H1 (cell line): ENCODE measurements around the gene AP5Z1. TPM values are rescaled to one million over a fixed set of nuclear protein-coding genes. Genes with fewer than 3 reads are reported as not detected.

Source experiments
- CTCF ChIA-PET: fragments of 300-600 bp; sonication (Branson Sonifier 250); formaldehyde crosslinking; loops from one replicate; lab custom pipeline; 2021; ENCODE audit not compliant: partially characterized antibody; lab: Charles Lee
- POLR2A ChIA-PET: fragments of 300-600 bp; sonication (Branson Sonifier 250); formaldehyde crosslinking; loops from one replicate; lab custom pipeline; 2021; ENCODE audit warnings: inconsistent platforms; ENCODE audit not compliant: partially characterized antibody; lab: Charles Lee
- DNase-seq, 2 experiments: peaks; one replicate each; pipeline versions ENCODE4 v3.0.0 to v3.0.0-alpha.2; 2010 to 2022; ENCODE audit warnings: low spot score in 2 of 2, low read depth in 1 of 2, mixed read lengths in 1 of 2
- FAIRE-seq: peaks from 2 replicates; lab custom pipeline; 2011; peaks lifted over from hg19 to GRCh38; lab: Jason Lieb, UNC
- H2AFZ ChIP-seq: 2 replicates; pipeline ENCODE4 v1.8.1; 2012; ENCODE audit warnings: low read length, inconsistent platforms
- H2AK5ac ChIP-seq: 2 replicates; pipeline ENCODE4 v1.6.1; 2013; ENCODE audit warnings: low read depth, low read length
- H2BK120ac ChIP-seq: replicated peaks from 2 replicates; pipeline ENCODE3; 2013; ENCODE audit warnings: low read depth, low read length, inconsistent platforms
- H2BK12ac ChIP-seq: 2 replicates; pipeline ENCODE4 v1.6.1; 2013; ENCODE audit warnings: low read depth, low read length
- H2BK15ac ChIP-seq: 2 replicates; pipeline ENCODE4 v1.6.1; 2013; ENCODE audit warnings: low read length
- H2BK20ac ChIP-seq: 2 replicates; pipeline ENCODE4 v1.6.1; 2013; ENCODE audit warnings: low read length
- H2BK5ac ChIP-seq: 2 replicates; pipeline ENCODE4 v1.6.1; 2013; ENCODE audit warnings: low read depth, low read length
- H3K14ac ChIP-seq: 2 replicates; pipeline ENCODE4 v1.6.1; 2013; ENCODE audit warnings: inconsistent platforms; ENCODE audit not compliant: insufficient read length
- H3K18ac ChIP-seq: 2 replicates; pipeline ENCODE4 v1.6.1; 2013; ENCODE audit warnings: low read length; ENCODE audit errors: extremely low read depth
- H3K23ac ChIP-seq: 2 replicates; pipeline ENCODE4 v1.6.1; 2013; ENCODE audit warnings: inconsistent platforms; ENCODE audit not compliant: insufficient read length
- H3K23me2 ChIP-seq: 2 replicates; pipeline ENCODE4 v1.6.1; 2013; ENCODE audit warnings: low read depth, low read length
- H3K27ac ChIP-seq: 2 replicates; pipeline ENCODE4 v1.6.1; 2011; ENCODE audit warnings: low read depth, low read length, inconsistent platforms
- H3K27me3 ChIP-seq, 4 experiments: replicated peaks in 1 of 4; 1 replicate in 1 of 4; 2 replicates in 3 of 4; pipeline versions ENCODE4 v1.6.1 to v1.8.1; 2011 to 2013; ENCODE audit warnings: low read length in 3 of 4, mild to moderate bottlenecking in 3 of 4, inconsistent platforms in 2 of 4, mixed read lengths in 2 of 4, moderate library complexity in 1 of 4; ENCODE audit not compliant: control insufficient read depth in 3 of 4, insufficient read depth in 3 of 4; ENCODE audit errors: extremely low read depth in 1 of 4
- H3K36me3 ChIP-seq, 4 experiments: 2 replicates each; pipeline versions ENCODE4 v1.6.1 to v1.8.1; 2011 to 2013; ENCODE audit warnings: mild to moderate bottlenecking in 4 of 4, low read length in 3 of 4, moderate library complexity in 2 of 4, control low read depth in 1 of 4, inconsistent platforms in 1 of 4; ENCODE audit not compliant: insufficient read depth in 4 of 4, control insufficient read depth in 2 of 4
- H3K4ac ChIP-seq: replicated peaks from 2 replicates; pipeline ENCODE3; 2013; ENCODE audit warnings: low read length, low read depth, mixed read lengths, inconsistent platforms; ENCODE audit not compliant: insufficient read length
- H3K4me1 ChIP-seq, 4 experiments: replicated peaks in 1 of 4; 1 replicate in 1 of 4; 2 replicates in 3 of 4; pipeline versions ENCODE4 v1.6.1 to v1.8.1; 2011 to 2013; ENCODE audit warnings: low read length in 3 of 4, inconsistent platforms in 2 of 4, mixed read lengths in 1 of 4; ENCODE audit not compliant: insufficient read depth in 4 of 4, control insufficient read depth in 3 of 4
- H3K4me2 ChIP-seq, 2 experiments: 2 replicates each; pipeline versions ENCODE4 v1.6.1 to v1.8.1; 2011 to 2013; ENCODE audit warnings: low read depth in 2 of 2, low read length in 2 of 2, control low read depth in 1 of 2, inconsistent platforms in 1 of 2, mild to moderate bottlenecking in 1 of 2; ENCODE audit not compliant: insufficient read depth in 1 of 2
- H3K4me3 ChIP-seq, 4 experiments: fragments of 200-600, 300-600 bp in 1 of 4; sonication (generic), shearing (Covaris generic), sonication (Bioruptor Twin) in 1 of 4; 2 replicates each; pipeline versions ENCODE4 v1.5.1 to v1.8.1; 2011 to 2016; ENCODE audit warnings: low read length in 4 of 4, low read depth in 3 of 4, control low read depth in 2 of 4, inconsistent platforms in 2 of 4, mild to moderate bottlenecking in 2 of 4, mixed read lengths in 1 of 4, moderate library complexity in 1 of 4; ENCODE audit not compliant: insufficient read depth in 2 of 4; ENCODE audit errors: extremely low read depth in 1 of 4
- H3K56ac ChIP-seq: replicated peaks from 2 replicates; pipeline ENCODE3; 2013; ENCODE audit warnings: low read depth, mild to moderate bottlenecking, mixed read lengths, low read length, inconsistent platforms; ENCODE audit not compliant: insufficient read length
- H3K79me1 ChIP-seq: 2 replicates; pipeline ENCODE4 v1.6.1; 2013; ENCODE audit warnings: low read depth, low read length, control low read depth
- H3K79me2 ChIP-seq, 2 experiments: 2 replicates each; pipeline versions ENCODE4 v1.6.1 to v1.8.1; 2012 to 2013; ENCODE audit warnings: low read length in 2 of 2, mild to moderate bottlenecking in 2 of 2, inconsistent platforms in 1 of 2; ENCODE audit not compliant: insufficient read depth in 2 of 2, control insufficient read depth in 1 of 2
- H3K9ac ChIP-seq, 4 experiments: replicated peaks in 1 of 4; 1 replicate in 1 of 4; 2 replicates in 3 of 4; pipeline versions ENCODE4 v1.6.1 to v1.8.1; 2011 to 2013; ENCODE audit warnings: low read depth in 3 of 4, low read length in 3 of 4, control low read depth in 2 of 4, mild to moderate bottlenecking in 2 of 4, moderate library complexity in 2 of 4, inconsistent platforms in 1 of 4; ENCODE audit errors: extremely low read depth in 1 of 4
- H3K9me3 ChIP-seq, 2 experiments: 2 replicates each; pipeline versions ENCODE4 v1.6.1 to v1.8.1; 2012 to 2013; ENCODE audit warnings: mild to moderate bottlenecking in 2 of 2, moderate library complexity in 2 of 2, control low read depth in 1 of 2, inconsistent platforms in 1 of 2, low read depth in 1 of 2, low read length in 1 of 2, mixed read lengths in 1 of 2; ENCODE audit not compliant: insufficient read depth in 2 of 2
- H4K20me1 ChIP-seq, 2 experiments: replicated peaks in 1 of 2; 2 replicates each; pipeline versions ENCODE3 to v1.8.1; 2011 to 2013; ENCODE audit warnings: inconsistent platforms in 2 of 2, low read length in 2 of 2, mild to moderate bottlenecking in 1 of 2; ENCODE audit not compliant: insufficient read depth in 2 of 2, control insufficient read depth in 1 of 2
- H4K5ac ChIP-seq: 2 replicates; pipeline ENCODE4 v1.6.1; 2013; ENCODE audit warnings: low read length, low read depth, mixed read lengths, inconsistent platforms; ENCODE audit not compliant: insufficient read length
- H4K8ac ChIP-seq: 2 replicates; pipeline ENCODE4 v1.8.0; 2013; ENCODE audit warnings: mild to moderate bottlenecking, moderate library complexity, low read length, inconsistent platforms; ENCODE audit not compliant: insufficient read depth; ENCODE audit errors: extremely low read depth
- H4K91ac ChIP-seq: replicated peaks from 2 replicates; pipeline ENCODE3; 2013; ENCODE audit warnings: low read length, mixed read lengths, inconsistent platforms; ENCODE audit not compliant: insufficient read length
- BCL11A ChIP-seq, 2 experiments: IDR thresholded peaks; one replicate each; pipeline ENCODE4 v1.6.1; 2011; ENCODE audit warnings: low read depth in 2 of 2, low read length in 2 of 2, mild to moderate bottlenecking in 2 of 2
- CBX8 ChIP-seq: fragments of 300-800, 300-1000 bp; sonication (generic); IDR thresholded peaks from 2 replicates; pipeline ENCODE4 v1.7.1; 2016; ENCODE audit warnings: low read depth, low read length, borderline replicate concordance
- FOSL1 ChIP-seq: IDR thresholded peaks from 2 replicates; pipeline ENCODE4 v1.6.1; 2011; ENCODE audit warnings: mild to moderate bottlenecking, low read depth, low read length, moderate library complexity; ENCODE audit not compliant: insufficient read depth
- GTF2F1 ChIP-seq: IDR thresholded peaks from 2 replicates; pipeline ENCODE4 v1.6.1; 2012; ENCODE audit warnings: low read depth, low read length, improper control_type of control experiment, borderline replicate concordance
- KDM1A ChIP-seq: fragments of 200-600, 300-600 bp; sonication (generic); IDR thresholded peaks from 2 replicates; pipeline ENCODE4 v1.7.1; 2016; ENCODE audit warnings: mild to moderate bottlenecking, low read length, borderline replicate concordance
- KDM5A ChIP-seq: fragments of 200-600 bp; IDR thresholded peaks from 2 replicates; pipeline ENCODE4 v1.7.1; 2012; ENCODE audit warnings: mild to moderate bottlenecking, low read length, inconsistent platforms, mixed read lengths
- POLR2AphosphoS5 ChIP-seq: IDR thresholded peaks from 2 replicates; pipeline ENCODE4 v1.6.1; 2011; ENCODE audit warnings: low read depth, low read length
- TAF7 ChIP-seq: optimal IDR thresholded peaks from 2 replicates; pipeline ENCODE3; 2011; ENCODE audit warnings: low read depth, mild to moderate bottlenecking, inconsistent platforms, low read length, moderate library complexity, borderline replicate concordance
- TBP ChIP-seq: IDR thresholded peaks from 2 replicates; pipeline ENCODE4 v1.6.1; 2011; ENCODE audit warnings: low read depth, low read length, improper control_type of control experiment
- WGBS, 2 experiments: shearing (Covaris generic) in 1 of 2; methylation state at CpG; one replicate each; pipeline versions ENCODE4 v1.1.6 to v1.1.7; 2013 to 2015; ENCODE audit warnings: low lambda C conversion rate in 2 of 2, mixed read lengths in 2 of 2, inconsistent platforms in 1 of 2, low coverage in 1 of 2, missing lambda C conversion rate in 1 of 2; ENCODE audit not compliant: insufficient replicate concordance in 2 of 2, insufficient coverage in 1 of 2, insufficient read length in 1 of 2; ENCODE audit errors: extremely low coverage in 1 of 2, missing lambda C conversion rate in 1 of 2; 5-methylcytosine and 5-hydroxymethylcytosine counted together
- polyA plus RNA-seq, 7 experiments: library from polyadenylated mRNA; depleted of rRNA in 3 of 7; stranded (reverse) in 5 of 7; unstranded in 2 of 7; fragments of >200 nt in 5 of 7; fragments of 200-250 nt in 2 of 7; gene quantifications; 1 replicate in 5 of 7; 2 replicates in 1 of 7; 4 replicates in 1 of 7; pipeline versions ENCODE4 v1.2.1 to v1.2.3, GENCODE V29; 2011 to 2013; ENCODE audit warnings: missing spikeins in 2 of 7, mixed read lengths in 2 of 7
- total RNA-seq: library from RNA; stranded (reverse); fragmentation: NEBNext Ultra II Directional; extraction: Animal tissue kit (Norgen Biotek cat#: 25700); gene quantifications from 2 replicates; pipeline ENCODE4 v1.2.1, GENCODE V29; 2021
- TF ChIP-seq, protein P1 (sequence below), 3 experiments: IDR thresholded peaks; 1 replicate in 2 of 3; 2 replicates in 1 of 3; pipeline versions ENCODE4 v1.5.1 to v1.6.1; 2011; ENCODE audit warnings: low read length in 3 of 3, mild to moderate bottlenecking in 3 of 3, inconsistent platforms in 2 of 3, low read depth in 1 of 3, moderate library complexity in 1 of 3; ENCODE audit not compliant: insufficient read depth in 1 of 3; ENCODE audit errors: control extremely low read depth in 1 of 3

AP5Z1 gene
- total and polyA plus RNA-seq, 2 of the 8 experiments (the other 6 are each of a cell fraction or from before 2014, with no cell fraction given), result 24.0 to 24.7 TPM

DNA sequence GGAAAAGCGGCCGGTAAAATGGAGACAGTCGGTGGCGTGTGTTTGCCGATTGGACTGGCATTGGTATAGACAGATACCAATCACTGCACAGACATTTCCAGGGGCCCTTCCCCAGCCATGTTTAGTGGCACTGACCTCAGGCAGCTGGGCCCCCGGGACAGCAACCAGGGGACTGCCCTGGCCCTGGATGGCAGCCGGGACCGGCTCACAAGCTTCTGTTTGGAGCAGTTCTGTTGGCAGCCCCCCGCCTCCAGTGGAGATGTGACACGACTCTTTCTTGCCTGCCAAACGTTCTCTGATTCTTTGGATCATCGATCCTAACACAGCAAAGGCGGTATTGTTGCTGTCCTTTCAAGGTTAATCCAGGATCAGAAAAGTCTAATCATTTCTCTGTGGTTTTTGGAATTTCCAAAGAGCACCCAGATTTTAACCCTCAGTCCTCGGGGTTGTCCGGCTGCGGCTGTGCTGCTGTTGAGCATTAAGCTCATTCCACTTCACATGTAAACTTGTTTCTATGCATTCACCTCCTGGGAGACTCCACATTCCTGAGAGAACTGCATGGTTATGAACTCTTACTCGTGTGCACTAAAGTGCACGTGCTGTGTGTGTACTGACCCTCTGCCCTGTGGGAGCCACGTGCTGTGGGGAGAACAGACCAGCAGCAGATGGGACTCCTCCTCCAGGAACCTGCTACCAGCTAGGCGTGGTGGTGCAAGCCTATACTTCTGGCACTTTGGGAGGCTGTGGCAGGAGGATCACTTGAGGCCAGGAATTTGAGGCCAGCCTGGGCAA is 47.3 kb upstream of the AP5Z1 start:
- no peaks in the 10 kb centered on the region; a peak in 1 of 7 replicates for H3K4me1 ChIP-seq
- no peak overlapping the region for H2AK5ac ChIP-seq
- DNase-seq (no peak), FAIRE-seq (no peak)
- H2AFZ ChIP-seq, result no peak overlapping the region
- H4K20me1 ChIP-seq, result peaks cover 15 to 17% of the 10 kb centered on the region in 2 experiments
- no peak overlapping the region for H3K27ac ChIP-seq
- ChIA-PET CTCF (no interaction called here), POLR2A (no interaction called here)
- no peak overlapping the region for H3K4me2 ChIP-seq
- H2BK20ac ChIP-seq, result no peak overlapping the region
- no peaks in the 10 kb centered on the region for H3K9me3 ChIP-seq
- no peaks in the 10 kb centered on the region for H3K36me3 ChIP-seq
- H2BK15ac ChIP-seq, result no peak overlapping the region
- no peak overlapping the region for H3K4ac ChIP-seq
- no peak overlapping the region for H4K91ac ChIP-seq
- no peak overlapping the region for H3K23ac ChIP-seq
- TF ChIP-seq POLR2AphosphoS5, result no peak
- no peak for TF ChIP-seq FOSL1
- no peak for TF ChIP-seq KDM5A
- no peak for TF ChIP-seq TBP
- no peak for TF ChIP-seq BCL11A (IDR thresholded peaks at IDR 0.05; ENCODE audit: low read depth in 2 of 2, low read length in 2 of 2)
- no peak for TF ChIP-seq GTF2F1
- TF ChIP-seq TAF7, result no peak
- TF ChIP-seq KDM1A, result no peak
- TF ChIP-seq CBX8, result no peak
- TF ChIP-seq, protein P1, sequence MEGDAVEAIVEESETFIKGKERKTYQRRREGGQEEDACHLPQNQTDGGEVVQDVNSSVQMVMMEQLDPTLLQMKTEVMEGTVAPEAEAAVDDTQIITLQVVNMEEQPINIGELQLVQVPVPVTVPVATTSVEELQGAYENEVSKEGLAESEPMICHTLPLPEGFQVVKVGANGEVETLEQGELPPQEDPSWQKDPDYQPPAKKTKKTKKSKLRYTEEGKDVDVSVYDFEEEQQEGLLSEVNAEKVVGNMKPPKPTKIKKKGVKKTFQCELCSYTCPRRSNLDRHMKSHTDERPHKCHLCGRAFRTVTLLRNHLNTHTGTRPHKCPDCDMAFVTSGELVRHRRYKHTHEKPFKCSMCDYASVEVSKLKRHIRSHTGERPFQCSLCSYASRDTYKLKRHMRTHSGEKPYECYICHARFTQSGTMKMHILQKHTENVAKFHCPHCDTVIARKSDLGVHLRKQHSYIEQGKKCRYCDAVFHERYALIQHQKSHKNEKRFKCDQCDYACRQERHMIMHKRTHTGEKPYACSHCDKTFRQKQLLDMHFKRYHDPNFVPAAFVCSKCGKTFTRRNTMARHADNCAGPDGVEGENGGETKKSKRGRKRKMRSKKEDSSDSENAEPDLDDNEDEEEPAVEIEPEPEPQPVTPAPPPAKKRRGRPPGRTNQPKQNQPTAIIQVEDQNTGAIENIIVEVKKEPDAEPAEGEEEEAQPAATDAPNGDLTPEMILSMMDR (IDR thresholded peaks at IDR 0.05; ENCODE audit: control extremely low read depth in 1 of 3, insufficient read depth in 1 of 3, low read depth in 1 of 3, low read length in 3 of 3), result no peak
- H3K56ac ChIP-seq, result no peak overlapping the region
- H3K27me3 ChIP-seq, result no peaks in the 10 kb centered on the region
- no peak overlapping the region; the same call in 1 of the 2 replicates for H4K8ac ChIP-seq
- H2BK120ac ChIP-seq, result no peak overlapping the region
- WGBS, 2 experiments, result 95% methylated on average over 20 of the region's 20 CpGs; no CpG with 5 or more reads in 1 of the 2 experiments
- no peak overlapping the region for H3K14ac ChIP-seq
- no peak overlapping the region for H3K4me3 ChIP-seq
- H3K79me1 ChIP-seq, result peaks cover 2% of the 10 kb centered on the region
- H3K79me2 ChIP-seq, result no peaks in the 10 kb centered on the region
- H3K9ac ChIP-seq, result no peak overlapping the region
- no peak overlapping the region for H2BK5ac ChIP-seq
- H4K5ac ChIP-seq, result no peak overlapping the region
- H3K18ac ChIP-seq, result no peak overlapping the region
- H3K23me2 ChIP-seq, result no peaks in the 10 kb centered on the region
- H2BK12ac ChIP-seq, result no peak overlapping the region
